SW480 (cell line): Measurements from ENCODE around the gene ZBTB9.

ENCODE experiments used
- DNase-seq: peaks from one replicate; pipeline ENCODE4 v3.0.0-alpha.2; 2016; ENCODE audit warnings: low spot score

ZBTB9 gene

GRCh38 chr6:33418690-33419291, 35.6 kb upstream of the ZBTB9 start:
- DNase-seq = no peak

DNA sequence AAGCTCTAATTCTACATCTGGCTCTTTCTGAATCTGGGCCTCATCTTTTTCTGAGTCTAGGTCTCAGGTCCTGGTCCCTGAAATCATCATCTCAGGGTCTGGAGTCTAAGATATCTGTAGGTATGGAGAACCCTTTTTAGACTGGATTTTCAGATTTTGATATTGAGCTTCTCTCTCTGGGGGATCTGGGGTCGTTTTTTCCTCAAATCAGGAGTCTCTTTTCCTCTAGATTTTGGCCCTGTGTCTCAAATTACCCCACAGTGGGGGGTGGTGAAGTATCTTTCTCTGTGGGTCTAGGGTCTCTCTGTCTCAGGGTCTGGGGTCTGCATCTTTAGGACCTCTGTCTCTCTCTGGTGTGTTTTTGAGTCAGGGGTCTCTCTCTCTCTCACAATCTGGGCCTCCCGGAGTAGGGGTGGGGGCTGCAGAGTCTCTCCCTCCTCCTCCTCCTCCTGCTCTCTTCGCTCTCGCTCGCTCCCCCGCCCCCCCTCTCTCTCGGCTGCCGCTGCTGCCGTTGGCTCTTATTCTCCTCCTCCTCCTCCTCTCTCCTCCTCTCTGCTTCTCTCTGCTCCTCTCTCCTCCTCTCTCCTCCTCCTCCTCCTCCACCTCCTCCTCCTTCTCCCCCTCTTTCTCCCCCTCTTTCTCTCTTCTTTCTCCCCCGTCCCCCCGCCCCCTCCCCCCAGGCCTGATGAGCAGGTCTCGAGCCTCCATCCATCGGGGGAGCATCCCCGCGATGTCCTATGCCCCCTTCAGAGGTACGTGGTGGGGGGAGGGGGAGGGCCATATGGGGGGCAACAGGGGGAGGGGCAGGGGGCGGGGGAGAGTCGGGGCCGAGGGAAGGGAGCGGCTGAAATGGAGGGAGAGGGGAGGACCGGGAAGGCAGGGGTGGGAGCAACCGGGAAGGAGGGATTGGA, 34.5 kb upstream of the ZBTB9 start, which contains the start of gene SYNGAP1:
Gene SYNGAP1 (plus strand): TSS at position 486 of the 911 bp plus-strand sequence. CDS start 200 bp downstream, at position 686.
- DNase-seq = no peak

DNA sequence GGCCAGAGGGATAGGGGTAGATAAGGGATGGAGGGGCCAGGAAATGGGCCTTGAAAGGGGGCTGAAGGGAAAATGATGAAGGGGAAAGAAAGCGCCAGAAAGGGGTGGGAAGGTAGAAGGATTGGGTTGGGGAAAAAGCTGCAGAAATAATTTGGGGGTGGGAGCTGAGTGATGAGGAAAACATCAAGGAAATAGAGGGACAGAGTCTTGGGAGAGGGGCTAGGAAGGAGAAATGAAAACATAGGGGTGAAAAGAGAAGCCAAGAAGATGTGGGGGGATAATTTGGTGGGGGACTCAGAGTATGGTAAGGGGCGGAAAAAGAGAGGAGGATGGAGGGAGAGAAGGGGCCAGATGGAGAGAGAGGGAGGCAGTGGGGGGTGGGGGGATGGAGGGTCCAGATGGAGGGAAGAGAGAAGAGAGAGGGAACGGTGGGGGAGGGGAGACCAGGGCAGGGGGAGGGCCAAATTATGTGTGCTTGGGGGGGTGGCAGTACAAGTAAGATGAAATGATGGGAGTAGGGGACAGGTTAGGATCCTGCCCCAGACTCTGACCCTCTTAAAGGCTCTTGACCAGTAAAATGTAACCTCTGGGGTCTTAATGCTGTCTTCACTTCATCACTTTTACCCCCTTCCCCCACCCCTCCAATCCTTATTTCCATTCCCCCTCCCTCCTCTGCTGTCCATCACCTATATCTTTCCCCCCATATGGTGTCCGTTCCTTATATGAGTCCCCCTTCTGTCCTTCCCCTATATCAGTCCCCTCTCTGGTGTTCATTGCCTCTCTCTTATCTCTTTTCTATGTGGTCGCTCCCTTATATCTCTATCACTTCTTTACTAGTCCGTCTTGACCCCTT, 33.7 kb upstream of the ZBTB9 start:
- no peak for DNase-seq

- no peak for DNase-seq
Measured at GRCh38 chr6:33421344-33421643, 33.1 kb upstream of the ZBTB9 start.

GRCh38 chr6:33423777-33424176, 30.6 kb upstream of the ZBTB9 start:
- DNase-seq = no peak

DNA sequence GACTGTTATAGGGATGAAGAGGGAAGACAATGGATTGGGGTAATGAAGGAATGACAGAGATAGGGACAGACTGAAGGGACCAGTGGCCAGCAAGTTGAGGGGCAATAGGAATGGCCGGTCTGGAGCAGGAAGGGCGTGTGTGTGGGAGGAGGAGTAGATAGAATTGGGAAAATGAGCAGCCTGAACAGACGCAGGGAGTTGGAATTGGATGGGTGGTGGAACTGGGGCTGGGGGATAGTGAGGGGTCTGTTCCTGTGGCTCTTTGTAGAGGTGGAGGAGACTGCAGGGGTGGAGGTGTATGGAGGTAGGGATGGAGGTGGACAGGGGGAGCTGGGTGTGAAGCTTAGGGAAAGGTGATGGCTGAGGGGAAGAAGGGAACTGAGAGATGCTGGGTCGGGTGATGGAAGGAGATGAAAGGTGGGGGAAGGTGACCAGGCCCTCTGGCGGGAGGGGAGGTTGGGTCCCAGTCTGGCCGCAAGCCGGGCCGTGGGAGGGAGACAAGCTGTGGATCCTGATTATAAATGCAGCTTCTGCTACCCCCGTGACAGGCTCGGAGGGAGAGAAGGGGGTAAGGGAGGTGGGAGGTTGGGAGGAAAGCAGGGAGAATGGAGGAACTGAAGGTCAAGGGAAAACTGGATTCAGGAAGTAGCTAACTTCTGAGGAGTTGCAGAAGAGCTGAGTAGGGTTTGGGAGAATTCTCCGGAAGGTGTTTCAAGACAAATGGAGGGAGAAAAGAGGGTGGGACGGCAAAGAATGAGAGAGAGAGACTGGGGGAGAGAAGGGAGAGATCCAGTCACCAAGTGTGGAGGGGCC, 29.3 kb upstream of the ZBTB9 start:
- no peak for DNase-seq

DNA sequence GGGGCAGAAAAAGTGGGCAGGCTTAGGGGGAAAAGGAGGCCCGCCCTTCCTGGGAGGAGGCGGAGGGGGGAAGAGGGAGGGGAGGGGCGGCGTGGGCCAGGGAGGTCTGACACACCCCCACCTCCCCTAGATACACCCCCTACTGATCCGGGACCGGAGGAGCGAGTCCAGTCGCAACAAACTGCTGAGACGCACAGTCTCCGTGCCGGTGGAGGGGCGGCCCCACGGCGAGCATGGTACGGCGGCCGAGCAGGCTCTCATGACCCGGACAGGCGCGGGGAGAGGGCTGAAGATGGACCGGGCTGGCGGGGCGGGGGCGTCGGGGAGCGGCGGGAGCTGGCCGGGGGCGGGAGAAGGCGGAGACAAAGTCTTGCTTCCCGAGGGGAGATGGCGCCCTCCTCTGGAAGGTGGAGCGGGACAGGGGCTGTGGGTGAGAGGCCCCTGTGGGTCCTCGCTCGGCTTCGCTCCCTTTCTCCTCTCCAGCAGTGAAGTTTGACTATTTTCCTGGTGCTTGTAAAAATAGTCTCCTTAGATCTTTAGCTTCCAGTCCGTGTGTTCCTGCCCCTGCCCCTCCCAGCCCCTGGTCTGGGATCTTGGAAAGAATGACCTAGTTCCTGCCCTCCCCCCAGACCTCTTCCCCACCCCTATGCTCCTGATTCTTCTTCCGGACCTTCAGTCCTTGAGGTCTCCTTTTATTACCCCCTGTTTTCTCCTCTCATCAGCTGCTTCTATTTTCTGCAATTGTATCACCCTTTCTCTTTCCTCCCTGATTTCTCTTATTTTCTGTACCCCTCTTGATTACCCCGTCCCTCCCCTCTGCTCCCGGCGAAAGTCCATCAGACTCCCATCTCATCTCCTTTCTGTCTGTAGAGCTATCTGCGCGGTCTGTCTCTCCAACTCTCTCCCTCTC, 28.5 kb upstream of the ZBTB9 start:
- peak; percentile 76 for DNase-seq

DNA sequence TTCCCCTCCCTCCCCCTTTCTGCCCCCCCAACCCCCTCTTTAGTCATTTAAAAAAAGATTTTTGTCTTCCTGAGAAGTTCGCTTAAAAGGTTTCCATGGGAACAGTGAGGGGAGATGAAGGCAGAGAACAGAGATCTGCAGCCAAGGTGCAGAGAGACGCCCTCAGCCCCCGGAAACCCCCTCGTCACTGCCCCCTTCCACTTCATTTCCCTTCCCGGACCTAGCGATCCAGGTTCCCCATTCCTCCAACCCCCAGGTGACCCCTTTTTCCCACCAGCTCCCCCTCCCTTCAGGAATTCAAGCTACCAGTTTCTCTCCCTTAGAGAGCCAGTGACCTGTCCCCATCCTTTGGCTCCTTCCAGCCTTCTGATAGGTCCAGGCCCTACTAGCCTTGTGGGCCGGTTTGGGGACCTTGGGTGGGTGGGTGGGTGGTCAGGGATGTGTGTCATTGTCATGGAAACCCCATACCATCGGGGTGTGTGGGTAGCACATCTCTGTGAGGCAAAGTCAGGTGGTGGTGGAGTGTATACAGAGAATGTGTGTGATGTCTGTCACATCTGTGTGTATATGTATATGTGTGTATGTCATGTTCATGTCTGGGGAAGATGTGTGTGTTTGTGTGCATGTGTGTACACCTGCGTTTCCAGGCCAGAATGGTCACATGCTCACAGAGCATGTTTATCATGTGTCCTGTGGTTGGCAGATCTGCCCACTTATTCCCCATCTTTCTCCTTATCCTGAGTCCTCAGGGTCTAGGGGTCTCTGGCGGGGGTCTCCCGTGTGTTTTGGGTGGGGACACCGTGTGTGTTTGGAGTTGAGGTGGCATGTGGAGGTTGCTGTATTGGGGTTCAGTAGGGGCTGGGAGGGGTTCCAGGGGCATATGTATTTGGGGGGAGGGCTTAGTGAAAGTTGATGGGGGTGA, 27.5 kb upstream of the ZBTB9 start:
- DNase-seq = no peak

DNA sequence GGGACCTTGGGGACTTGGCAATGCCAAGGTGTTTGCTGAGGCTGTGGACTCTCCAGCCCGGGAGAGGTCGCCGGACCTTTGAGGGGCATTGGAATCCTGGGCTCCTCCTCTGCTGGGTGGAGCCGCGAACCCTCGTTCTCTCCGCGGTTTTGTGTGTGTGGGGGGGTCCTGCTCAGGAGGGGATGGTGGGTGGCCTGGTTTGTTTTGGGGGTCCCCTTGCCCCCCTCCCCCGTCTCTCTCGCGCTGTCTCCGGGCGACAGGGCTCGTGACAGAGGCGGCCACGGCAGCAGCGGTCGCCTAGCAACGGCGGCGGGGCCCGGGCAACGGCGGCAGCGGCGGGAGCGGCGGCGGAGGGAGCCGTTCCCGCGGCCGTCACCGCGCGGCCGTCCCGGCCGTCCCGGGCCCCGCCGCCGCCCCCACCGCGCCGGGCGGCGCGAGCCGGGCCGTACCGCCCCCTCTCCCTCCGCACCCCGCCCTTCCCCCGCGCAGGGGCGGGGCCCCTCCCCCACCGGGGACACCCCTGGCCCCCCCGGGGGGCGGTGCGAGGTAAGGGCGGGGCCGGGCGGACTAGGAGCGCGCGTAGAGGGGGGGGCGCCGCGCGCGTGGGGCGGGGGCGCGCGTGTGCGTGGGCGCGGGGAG, 26.7 kb upstream of the ZBTB9 start:
- DNase-seq = no peak

DNA sequence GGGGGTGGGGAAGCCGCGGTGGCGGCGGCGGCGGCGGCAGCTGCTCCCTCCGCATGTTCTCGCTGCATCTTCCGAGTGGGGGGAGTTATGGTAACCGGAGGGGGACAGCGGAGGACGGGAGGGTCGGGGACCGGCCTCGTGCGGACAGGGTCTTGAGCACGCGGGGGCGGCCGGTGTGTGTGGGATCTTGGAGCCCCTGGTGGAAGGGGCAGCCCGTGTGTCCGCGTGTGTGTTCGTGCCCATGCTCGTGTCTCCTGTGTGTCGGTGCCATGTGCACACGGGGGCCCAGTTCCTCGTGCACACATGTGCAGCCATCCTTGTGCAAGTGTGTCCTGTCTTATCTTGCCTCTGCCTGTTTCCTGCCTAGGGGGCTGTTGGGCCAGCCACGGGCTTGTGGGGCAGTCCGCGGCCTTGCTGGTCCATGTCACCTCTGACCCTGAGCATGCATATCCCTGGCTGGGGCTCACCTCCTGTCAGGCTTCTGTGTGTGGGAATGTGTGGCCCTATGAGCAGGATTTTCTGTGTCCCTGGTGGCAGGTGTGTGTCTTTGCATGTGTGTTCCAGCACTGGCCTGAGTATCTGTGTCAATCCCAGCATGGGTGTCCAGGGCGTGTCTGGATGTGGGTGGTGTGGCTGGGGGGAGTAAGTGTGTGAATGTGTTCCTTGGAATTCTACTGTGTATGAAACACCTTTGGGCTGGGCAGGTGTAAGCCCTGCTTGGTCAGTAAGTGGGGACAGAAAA, 26.0 kb upstream of the ZBTB9 start:
- peak; percentile 76 for DNase-seq

DNA sequence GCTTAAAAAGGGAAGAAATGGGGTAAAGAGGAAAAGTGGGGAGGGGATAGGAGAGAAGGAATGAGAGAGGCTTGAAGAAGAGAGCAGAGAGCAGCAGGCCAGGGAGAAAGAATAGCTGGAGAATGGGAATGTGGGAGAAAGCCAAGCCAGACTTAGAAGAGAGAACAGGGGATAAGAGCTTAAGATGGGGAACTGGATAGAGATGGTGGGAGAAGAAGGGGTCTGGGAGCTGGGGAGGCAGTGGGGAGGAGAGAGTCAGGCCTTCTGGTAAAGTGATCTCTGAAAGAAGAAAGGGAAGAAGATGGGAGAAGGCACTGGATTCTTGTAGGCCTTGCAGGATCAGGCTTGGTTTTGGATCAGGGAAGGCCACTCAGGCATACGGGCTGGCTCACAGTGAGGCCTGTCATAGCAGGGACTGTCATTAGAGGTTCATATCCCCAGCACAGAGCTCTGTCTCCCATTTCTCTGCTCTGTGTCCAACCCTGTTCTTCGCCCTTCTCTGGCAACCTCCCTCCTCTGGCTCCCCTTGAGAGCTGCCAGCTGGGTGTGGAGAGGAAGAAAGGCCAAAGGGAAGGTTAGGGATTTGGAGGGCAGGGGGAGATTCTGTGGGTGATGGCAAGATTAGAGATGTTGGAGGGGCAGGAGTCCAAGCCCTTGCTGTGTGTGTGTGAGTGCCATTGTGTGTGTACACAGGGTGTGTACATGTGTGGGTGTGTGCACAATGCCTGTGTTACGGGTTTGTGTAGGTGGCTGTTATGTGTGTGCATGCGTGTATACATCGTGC, 25.2 kb upstream of the ZBTB9 start:
- no peak for DNase-seq

GRCh38 chr6:33429750-33430052, 24.7 kb upstream of the ZBTB9 start:
- no peak for DNase-seq

DNA sequence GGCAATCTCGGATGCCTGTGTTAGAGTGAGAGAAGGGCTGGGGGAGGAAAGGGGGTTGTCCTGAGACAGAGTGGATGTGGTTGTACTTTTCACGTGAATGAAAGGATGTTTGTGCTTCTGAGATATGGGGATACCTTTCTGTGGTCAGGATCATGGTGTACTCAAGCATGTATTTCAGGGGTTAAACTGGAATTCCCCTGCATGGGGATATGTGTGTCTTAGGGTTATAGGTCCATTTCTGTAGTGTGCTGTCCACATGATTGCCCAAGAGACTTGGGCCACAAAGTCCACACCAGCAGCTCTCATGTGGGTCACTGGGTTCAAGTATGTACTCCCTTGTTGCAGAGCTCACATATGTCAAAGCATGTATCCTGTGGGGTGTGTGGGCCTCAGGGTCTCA, 24.0 kb upstream of the ZBTB9 start:
- DNase-seq = no peak

DNA sequence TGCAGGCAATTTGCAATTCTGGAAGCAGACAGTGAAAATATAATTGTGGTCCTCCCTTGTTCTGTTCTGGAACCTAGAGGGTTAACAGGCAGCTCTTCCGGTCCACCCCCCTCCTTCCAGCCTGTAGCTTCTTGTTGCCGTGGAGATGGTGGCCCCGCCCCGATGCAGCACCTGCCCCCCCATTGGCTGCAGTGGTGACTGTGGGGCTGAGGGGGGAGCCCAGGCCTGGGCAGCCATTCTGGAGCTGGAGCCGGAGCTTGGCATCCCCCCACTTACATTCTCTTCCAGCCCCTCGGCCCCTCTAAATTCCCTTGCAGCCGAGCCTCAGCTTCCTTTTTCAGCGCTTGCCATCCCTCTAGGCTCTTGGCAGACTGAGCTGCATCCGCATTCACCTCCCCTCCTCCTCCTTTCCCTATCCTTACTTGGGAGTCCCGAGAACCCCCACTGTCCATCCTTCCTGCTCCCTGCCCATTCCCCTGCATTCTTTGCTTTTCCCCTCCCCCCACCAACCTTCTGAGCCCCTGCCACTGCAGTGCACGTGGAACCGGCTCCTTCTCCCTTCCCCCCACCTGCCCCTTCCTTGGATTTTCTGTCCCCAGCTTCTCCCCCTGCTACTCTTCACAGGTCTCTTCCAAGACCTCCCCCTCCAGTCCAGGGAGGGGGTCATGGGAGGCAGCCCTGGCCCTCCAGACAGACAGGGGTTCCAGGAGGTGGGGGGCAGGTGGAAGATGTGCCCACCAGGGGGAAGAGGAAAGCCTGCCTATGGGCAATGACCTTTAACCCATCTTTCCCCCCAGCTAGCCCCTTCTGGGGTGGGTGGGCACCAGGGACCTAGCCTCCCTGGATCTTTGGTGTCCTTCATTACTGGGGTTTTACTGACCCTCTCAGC, 23.1 kb upstream of the ZBTB9 start:
- DNase-seq = no peak

DNA sequence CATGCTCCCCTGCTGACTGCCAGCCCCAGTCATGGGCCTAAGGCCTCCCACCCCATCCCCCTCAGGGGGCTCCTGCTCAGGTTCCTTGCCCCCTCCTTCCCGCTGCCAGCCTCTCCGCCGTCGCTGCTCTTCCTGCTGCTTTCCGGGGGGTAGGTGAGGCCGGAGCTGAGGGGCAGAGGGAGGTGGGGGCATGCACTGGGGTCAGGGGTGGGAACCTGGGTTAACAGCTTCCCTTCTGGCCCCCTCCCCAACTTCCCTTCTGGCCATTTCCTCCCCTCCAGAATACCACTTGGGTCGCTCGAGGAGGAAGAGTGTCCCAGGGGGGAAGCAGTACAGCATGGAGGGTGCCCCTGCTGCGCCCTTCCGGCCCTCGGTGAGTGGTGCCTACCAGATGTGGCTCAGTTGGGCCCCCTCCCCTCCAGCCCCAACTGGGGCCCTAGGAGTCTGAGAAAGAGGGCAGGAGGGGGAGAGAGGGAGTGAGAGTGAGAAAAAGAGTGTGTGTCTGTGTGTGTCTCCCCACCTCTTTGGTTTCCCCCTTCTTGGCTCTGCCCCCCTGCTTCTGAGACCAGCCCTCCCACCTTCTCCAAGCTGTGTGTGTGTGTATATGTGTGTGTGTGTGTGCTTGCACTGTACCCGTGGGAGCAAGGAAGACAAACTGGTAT, 22.4 kb upstream of the ZBTB9 start:
- no peak for DNase-seq

DNA sequence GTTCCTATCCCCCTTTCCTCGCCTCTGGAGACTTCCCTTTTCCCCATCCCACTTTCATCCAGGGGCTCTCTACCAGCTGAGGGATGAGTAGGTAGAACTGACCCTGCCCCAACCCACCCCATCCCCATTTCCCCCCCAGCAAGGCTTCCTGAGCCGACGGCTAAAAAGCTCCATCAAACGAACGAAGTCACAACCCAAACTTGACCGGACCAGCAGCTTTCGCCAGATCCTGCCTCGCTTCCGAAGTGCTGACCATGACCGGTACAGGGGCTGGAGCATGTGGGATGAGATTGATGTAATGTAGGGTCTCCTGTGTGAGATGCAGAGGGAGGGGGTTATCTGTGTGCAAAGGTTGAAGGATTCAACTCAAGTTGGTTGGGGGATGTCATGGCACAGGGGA, 21.8 kb upstream of the ZBTB9 start:
- DNase-seq = no peak
